NOMO-1 treated with DMSO at 0.1 percent for 48 hours (cell line): ENCODE data around the gene LARGE1.

Experiments
- DNase-seq: peaks from one replicate; lab custom pipeline; 2025; ENCODE audit not compliant: unreplicated experiment; lab: John Stamatoyannopoulos, UW

The LARGE1 gene

GRCh38 chr22:33781411-33781810, 138.9 kb downstream of the LARGE1 start:
- no peak for DNase-seq

GRCh38 chr22:33780531-33781136, 139.6 kb downstream of the LARGE1 start:
- no peak for DNase-seq

- no peak for DNase-seq
Observed at GRCh38 chr22:33779243-33779642, 141.0 kb downstream of the LARGE1 start.

- DNase-seq = no peak
Observed at GRCh38 chr22:33776491-33776890, 143.8 kb downstream of the LARGE1 start.

- no peak for DNase-seq
Observed at GRCh38 chr22:33774781-33775180, 145.5 kb downstream of the LARGE1 start.

- no peak for DNase-seq
Observed at GRCh38 chr22:33772745-33773144, 147.5 kb downstream of the LARGE1 start.

GRCh38 chr22:33771136-33771535, 149.1 kb downstream of the LARGE1 start:
- DNase-seq = no peak

- no peak for DNase-seq
Observed at GRCh38 chr22:33770723-33771122, 149.6 kb downstream of the LARGE1 start.

GRCh38 chr22:33766091-33766490, 154.2 kb downstream of the LARGE1 start:
- DNase-seq = no peak

GRCh38 chr22:33758961-33759360, 161.3 kb downstream of the LARGE1 start:
- DNase-seq = no peak

- DNase-seq = no peak
Observed at GRCh38 chr22:33757802-33758483, 162.3 kb downstream of the LARGE1 start.

- no peak for DNase-seq
Observed at GRCh38 chr22:33757041-33757801, 163.1 kb downstream of the LARGE1 start.

GRCh38 chr22:33756508-33756949, 163.7 kb downstream of the LARGE1 start:
- no peak for DNase-seq

GRCh38 chr22:33748714-33749113, 171.6 kb downstream of the LARGE1 start:
- no peak for DNase-seq

GRCh38 chr22:33747576-33748180, 172.6 kb downstream of the LARGE1 start:
- no peak for DNase-seq

GRCh38 chr22:33747029-33747428, 173.2 kb downstream of the LARGE1 start:
- DNase-seq = no peak

GRCh38 chr22:33746501-33746928, 173.8 kb downstream of the LARGE1 start:
- DNase-seq = no peak

GRCh38 chr22:33745501-33745900, 174.8 kb downstream of the LARGE1 start:
- no peak for DNase-seq

GRCh38 chr22:33743756-33744155, 176.5 kb downstream of the LARGE1 start:
- DNase-seq = no peak

GRCh38 chr22:33741025-33741424, 179.3 kb downstream of the LARGE1 start:
- DNase-seq = no peak

- DNase-seq = no peak
Observed at GRCh38 chr22:33739516-33739915, 180.8 kb downstream of the LARGE1 start.

GRCh38 chr22:33737662-33738061, 182.6 kb downstream of the LARGE1 start:
- DNase-seq = no peak
